K562 (cell line): Measurements from ENCODE around the gene DBI. TPM values are rescaled to one million over a fixed set of nuclear protein-coding genes. Genes with fewer than 3 reads are reported as not detected.
A peak's percentile ranks its signal among the peaks of the same experiment; 100 is the strongest.

Source experiments
- CHD2 ChIP-seq: IDR thresholded peaks from 2 replicates; pipeline ENCODE4 v1.6.1; 2011; ENCODE audit warnings: low read depth, low read length
- CSDE1 ChIP-seq, 2 experiments: fragments of 450-650 bp; IDR thresholded peaks; 2 replicates each; pipeline ENCODE4 v1.6.1; 2016; ENCODE audit warnings: mild to moderate bottlenecking in 1 of 2
- DPF2 ChIP-seq: fragments of 450-650 bp; IDR thresholded peaks from 2 replicates; pipeline ENCODE4 v1.6.1; 2016
- FOXJ2 ChIP-seq: fragments of 200-800 bp; sonication (Bioruptor generic); IDR thresholded peaks from 2 replicates; pipeline ENCODE4 v1.6.1; 2016; ENCODE audit warnings: missing genetic modification characterization, missing compliant biosample characterization
- FOXK1 ChIP-seq: sonication (generic); formaldehyde crosslinking; IDR thresholded peaks from 2 replicates; pipeline ENCODE4 v1.8.0; 2022; ENCODE audit warnings: missing genetic modification reagents, mild to moderate bottlenecking, borderline replicate concordance
- HDAC3 ChIP-seq: fragments of 450-650 bp; IDR thresholded peaks from 2 replicates; pipeline ENCODE4 v1.6.1; 2018; ENCODE audit warnings: borderline replicate concordance, mild to moderate bottlenecking, moderate library complexity; ENCODE audit not compliant: partially characterized antibody
- HLTF ChIP-seq: fragments of 450-650 bp; IDR thresholded peaks from 2 replicates; pipeline ENCODE4 v1.6.1; 2016
- MAFK ChIP-seq: IDR thresholded peaks from 2 replicates; pipeline ENCODE4 v1.6.1; 2011; ENCODE audit warnings: low read length, improper control_type of control experiment
- NELFE ChIP-seq: IDR thresholded peaks from 2 replicates; pipeline ENCODE4 v1.6.1; 2011; ENCODE audit warnings: mild to moderate bottlenecking; ENCODE audit not compliant: insufficient read depth, insufficient read length
- NR3C1 ChIP-seq: sonication (generic); formaldehyde crosslinking; IDR thresholded peaks from 2 replicates; pipeline ENCODE4 v1.8.1; 2022; ENCODE audit warnings: missing genetic modification reagents
- PML ChIP-seq: IDR thresholded peaks from 2 replicates; pipeline ENCODE4 v1.6.1; 2012; ENCODE audit warnings: low read length, inconsistent platforms
- TGIF2 ChIP-seq: sonication (generic); formaldehyde crosslinking; IDR thresholded peaks from 2 replicates; pipeline ENCODE4 v1.8.1; 2022; ENCODE audit warnings: mild to moderate bottlenecking, missing genetic modification reagents, moderate library complexity
- TSC22D4 ChIP-seq: fragments of 450-650 bp; IDR thresholded peaks from 2 replicates; pipeline ENCODE4 v1.6.1; 2016; ENCODE audit warnings: missing genetic modification characterization, missing biosample characterization, control low read depth
- ZBED1 ChIP-seq: IDR thresholded peaks from 2 replicates; pipeline ENCODE4 v1.6.1; 2014
- ZNF121 ChIP-seq: sonication (generic); formaldehyde crosslinking; conservative IDR thresholded peaks from 2 replicates; pipeline ENCODE4 v1.8.0; 2022; ENCODE audit warnings: missing genetic modification reagents
- ZNF263 ChIP-seq: sonication (generic); formaldehyde crosslinking; IDR thresholded peaks from 2 replicates; pipeline ENCODE4 v1.8.0; 2022; ENCODE audit warnings: mild to moderate bottlenecking, missing genetic modification reagents, borderline replicate concordance
- ZNF583 ChIP-seq: fragments of 250-450 bp; sonication (Bioruptor Pico); IDR thresholded peaks from 2 replicates; pipeline ENCODE4 v1.4.0; 2020
- ZNF717 ChIP-seq: fragments of 250-450 bp; sonication (Bioruptor Pico); IDR thresholded peaks from 2 replicates; pipeline ENCODE4 v1.5.0; 2021
- ZSCAN32 ChIP-seq: fragments of 450-650 bp; formaldehyde crosslinking; IDR thresholded peaks from 2 replicates; pipeline ENCODE4 v1.4.0; 2020; ENCODE audit warnings: mild to moderate bottlenecking, moderate library complexity
- polyA plus RNA-seq, 8 experiments: library from polyadenylated mRNA; depleted of rRNA in 4 of 8; stranded (reverse) in 5 of 8; unstranded in 3 of 8; fragments of >200 nt; fragmentation: Nextera tagmentation in 2 of 8; fragmentation: Illumina TruSeq in 1 of 8; extraction: Ambion mirVana in 2 of 8; extraction: Trizol in 1 of 8; gene quantifications; 2 replicates each; pipeline versions ENCODE4 v1.2.1 to v1.2.3, GENCODE V29; 2011 to 2014; ENCODE audit warnings: inconsistent platforms in 1 of 8, missing spikeins in 1 of 8
- total RNA-seq, 7 experiments: library from RNA; depleted of rRNA in 6 of 7; stranded (reverse); fragments of >200 nt in 6 of 7; fragmentation: Illumina TruSeq in 2 of 7; extraction: Trizol in 2 of 7; gene quantifications; 2 replicates each; pipeline versions ENCODE4 v1.2.1 to v1.2.3, GENCODE V29; 2011 to 2021; ENCODE audit warnings: low replicate concordance in 1 of 7
- TF ChIP-seq, protein P1 (sequence below): fragments of 450-650 bp; IDR thresholded peaks from 2 replicates; pipeline ENCODE4 v1.6.1; 2016; ENCODE audit warnings: mild to moderate bottlenecking
- TF ChIP-seq, protein P2 (sequence below): fragments of 450-650 bp; IDR thresholded peaks from 2 replicates; pipeline ENCODE4 v1.6.1; 2016; ENCODE audit warnings: antibody characterized with exemption
- TF ChIP-seq, protein P3 (sequence below): IDR thresholded peaks from 3 replicates; pipeline ENCODE4 v1.6.1; 2011; ENCODE audit warnings: borderline replicate concordance, mild to moderate bottlenecking; ENCODE audit not compliant: insufficient read length, insufficient read depth
- TF ChIP-seq, protein P4 (sequence below), 2 experiments: IDR thresholded peaks; 2 replicates each; pipeline ENCODE4 v1.6.1; 2012; ENCODE audit warnings: improper control_type of control experiment in 2 of 2, low read depth in 2 of 2, low read length in 2 of 2, borderline replicate concordance in 1 of 2

Gene DBI
- total and polyA plus RNA-seq, 9 of the 15 experiments (the other 6 are each of a cell fraction or from before 2014, with no cell fraction given): 55.8 to 443 (median 194) TPM

DNA sequence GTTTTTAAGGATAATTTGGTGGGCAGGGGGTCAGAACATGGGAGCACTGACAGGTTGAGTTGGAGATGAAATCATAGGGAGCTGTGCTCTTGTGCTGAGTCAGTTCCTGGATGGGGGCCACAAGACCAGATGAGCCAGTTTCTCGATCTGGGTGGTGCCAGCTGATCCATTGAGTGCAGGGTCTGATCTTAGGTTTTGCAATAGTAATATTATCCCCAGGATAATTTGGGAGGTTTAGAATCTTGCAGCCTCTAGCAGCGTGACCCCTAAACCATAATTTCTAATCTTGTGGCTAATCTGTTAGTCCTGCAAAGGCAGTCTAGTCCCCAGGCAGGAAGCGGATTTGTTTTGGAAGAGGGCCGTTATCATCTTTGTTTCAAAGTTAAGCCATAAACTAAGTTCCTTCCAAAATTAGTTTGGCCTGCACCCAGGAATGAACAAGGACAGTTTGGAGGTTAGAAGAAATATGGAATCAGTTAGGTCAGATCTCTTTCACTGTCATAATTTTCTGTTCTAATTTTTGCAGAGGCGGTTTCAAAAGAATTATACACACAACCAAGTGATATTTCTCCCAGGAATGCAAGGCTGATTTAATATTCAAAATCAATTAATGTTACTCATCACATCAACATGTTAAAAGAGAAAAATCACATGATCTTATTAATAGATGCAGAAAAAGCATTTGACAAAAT lies 23.0 kb downstream of the DBI start (continued):
- TF ChIP-seq MAFK (peak; percentile 50; the same call in 1 of the 2 replicates), NELFE (no peak), PML (no peak), FOXJ2 (tag) (peak; percentile 41; the same call in 1 of the 2 replicates), ZNF717 (CRISPR knock-in tag) (no peak), ZNF263 (CRISPR knock-in tag) (no peak), CHD2 (no peak), DPF2 (0 out of 2 replicates have a peak, but pooled peaks have one; percentile 31), ZBED1 (no peak), NR3C1 (CRISPR knock-in tag) (no peak), ZSCAN32 (CRISPR knock-in tag) (no peak), CSDE1 (IDR thresholded peaks at IDR 0.05) (no peak), TSC22D4 (tag) (no peak), ZNF121 (no peak), TGIF2 (CRISPR knock-in tag) (no peak), FOXK1 (CRISPR knock-in tag) (no peak), ZNF583 (no peak), HLTF (no peak), HDAC3 (no peak)
- TF ChIP-seq, protein P1, sequence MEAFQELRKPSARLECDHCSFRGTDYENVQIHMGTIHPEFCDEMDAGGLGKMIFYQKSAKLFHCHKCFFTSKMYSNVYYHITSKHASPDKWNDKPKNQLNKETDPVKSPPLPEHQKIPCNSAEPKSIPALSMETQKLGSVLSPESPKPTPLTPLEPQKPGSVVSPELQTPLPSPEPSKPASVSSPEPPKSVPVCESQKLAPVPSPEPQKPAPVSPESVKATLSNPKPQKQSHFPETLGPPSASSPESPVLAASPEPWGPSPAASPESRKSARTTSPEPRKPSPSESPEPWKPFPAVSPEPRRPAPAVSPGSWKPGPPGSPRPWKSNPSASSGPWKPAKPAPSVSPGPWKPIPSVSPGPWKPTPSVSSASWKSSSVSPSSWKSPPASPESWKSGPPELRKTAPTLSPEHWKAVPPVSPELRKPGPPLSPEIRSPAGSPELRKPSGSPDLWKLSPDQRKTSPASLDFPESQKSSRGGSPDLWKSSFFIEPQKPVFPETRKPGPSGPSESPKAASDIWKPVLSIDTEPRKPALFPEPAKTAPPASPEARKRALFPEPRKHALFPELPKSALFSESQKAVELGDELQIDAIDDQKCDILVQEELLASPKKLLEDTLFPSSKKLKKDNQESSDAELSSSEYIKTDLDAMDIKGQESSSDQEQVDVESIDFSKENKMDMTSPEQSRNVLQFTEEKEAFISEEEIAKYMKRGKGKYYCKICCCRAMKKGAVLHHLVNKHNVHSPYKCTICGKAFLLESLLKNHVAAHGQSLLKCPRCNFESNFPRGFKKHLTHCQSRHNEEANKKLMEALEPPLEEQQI: no peak
- TF ChIP-seq, protein P2, sequence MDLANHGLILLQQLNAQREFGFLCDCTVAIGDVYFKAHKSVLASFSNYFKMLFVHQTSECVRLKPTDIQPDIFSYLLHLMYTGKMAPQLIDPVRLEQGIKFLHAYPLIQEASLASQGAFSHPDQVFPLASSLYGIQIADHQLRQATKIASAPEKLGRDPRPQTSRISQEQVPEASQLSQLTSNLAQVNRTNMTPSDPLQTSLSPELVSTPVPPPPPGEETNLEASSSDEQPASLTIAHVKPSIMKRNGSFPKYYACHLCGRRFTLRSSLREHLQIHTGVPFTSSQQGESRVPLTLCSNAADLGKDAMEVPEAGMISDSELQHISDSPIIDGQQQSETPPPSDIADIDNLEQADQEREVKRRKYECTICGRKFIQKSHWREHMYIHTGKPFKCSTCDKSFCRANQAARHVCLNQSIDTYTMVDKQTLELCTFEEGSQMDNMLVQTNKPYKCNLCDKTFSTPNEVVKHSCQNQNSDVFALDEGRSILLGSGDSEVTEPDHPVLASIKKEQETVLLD: no peak
- TF ChIP-seq, protein P3, sequence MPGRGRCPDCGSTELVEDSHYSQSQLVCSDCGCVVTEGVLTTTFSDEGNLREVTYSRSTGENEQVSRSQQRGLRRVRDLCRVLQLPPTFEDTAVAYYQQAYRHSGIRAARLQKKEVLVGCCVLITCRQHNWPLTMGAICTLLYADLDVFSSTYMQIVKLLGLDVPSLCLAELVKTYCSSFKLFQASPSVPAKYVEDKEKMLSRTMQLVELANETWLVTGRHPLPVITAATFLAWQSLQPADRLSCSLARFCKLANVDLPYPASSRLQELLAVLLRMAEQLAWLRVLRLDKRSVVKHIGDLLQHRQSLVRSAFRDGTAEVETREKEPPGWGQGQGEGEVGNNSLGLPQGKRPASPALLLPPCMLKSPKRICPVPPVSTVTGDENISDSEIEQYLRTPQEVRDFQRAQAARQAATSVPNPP: no peak
- TF ChIP-seq, protein P4, sequence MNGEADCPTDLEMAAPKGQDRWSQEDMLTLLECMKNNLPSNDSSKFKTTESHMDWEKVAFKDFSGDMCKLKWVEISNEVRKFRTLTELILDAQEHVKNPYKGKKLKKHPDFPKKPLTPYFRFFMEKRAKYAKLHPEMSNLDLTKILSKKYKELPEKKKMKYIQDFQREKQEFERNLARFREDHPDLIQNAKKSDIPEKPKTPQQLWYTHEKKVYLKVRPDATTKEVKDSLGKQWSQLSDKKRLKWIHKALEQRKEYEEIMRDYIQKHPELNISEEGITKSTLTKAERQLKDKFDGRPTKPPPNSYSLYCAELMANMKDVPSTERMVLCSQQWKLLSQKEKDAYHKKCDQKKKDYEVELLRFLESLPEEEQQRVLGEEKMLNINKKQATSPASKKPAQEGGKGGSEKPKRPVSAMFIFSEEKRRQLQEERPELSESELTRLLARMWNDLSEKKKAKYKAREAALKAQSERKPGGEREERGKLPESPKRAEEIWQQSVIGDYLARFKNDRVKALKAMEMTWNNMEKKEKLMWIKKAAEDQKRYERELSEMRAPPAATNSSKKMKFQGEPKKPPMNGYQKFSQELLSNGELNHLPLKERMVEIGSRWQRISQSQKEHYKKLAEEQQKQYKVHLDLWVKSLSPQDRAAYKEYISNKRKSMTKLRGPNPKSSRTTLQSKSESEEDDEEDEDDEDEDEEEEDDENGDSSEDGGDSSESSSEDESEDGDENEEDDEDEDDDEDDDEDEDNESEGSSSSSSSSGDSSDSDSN (IDR thresholded peaks at IDR 0.05; ENCODE audit: borderline replicate concordance in 1 of 2, low read depth in 2 of 2, low read length in 2 of 2): no peak
